ENCODE results near the gene MCL1.
"Not testable (repeated sequence)": the region's sequence is repeated elsewhere in the genome, so short reads cannot be mapped to it uniquely, and the experiment has no call there.

- not testable (repeated sequence) for TF ChIP-seq OSR1 (CRISPR knock-in tag; IDR thresholded peaks at IDR 0.05); SNAI2 (CRISPR knock-in tag; IDR thresholded peaks at IDR 0.05); ZNF8 (CRISPR knock-in tag; IDR thresholded peaks at IDR 0.05); ZFP30 (CRISPR knock-in tag; IDR thresholded peaks at IDR 0.05); RARB (CRISPR knock-in tag; IDR thresholded peaks at IDR 0.05); PATZ1 (CRISPR knock-in tag; IDR thresholded peaks at IDR 0.05; ENCODE audit: borderline replicate concordance); TSHZ2 (CRISPR knock-in tag; IDR thresholded peaks at IDR 0.05)
Measured at GRCh38 chr1:150565240-150565991, 14.0 kb downstream of the MCL1 start.
